ENCODE results near the gene ABCB4.

Gene ABCB4

GRCh38 chr7:87380905-87381304, 94.6 kb downstream of the ABCB4 start:
- in situ Hi-C loops (cut with MboI; ENCODE audit: low sequenced_read_pairs): no loop called here
- Histone ChIP-seq H3K36me3 (replicated peaks) (no peaks in the 10 kb centered on the region), H3K27me3 (ENCODE audit: low read depth) (no peaks in the 10 kb centered on the region), H3K9me3 (no peaks in the 10 kb centered on the region), H3K4me1 (no peaks in the 10 kb centered on the region), H3K4me3 (no peak overlapping the region)
- DNase-seq (ENCODE audit: low spot score in 2 of 2): no peak

- DNase-seq (ENCODE audit: low spot score in 2 of 2): no peak
- in situ Hi-C loops (cut with MboI; ENCODE audit: low sequenced_read_pairs): no loop called here
- no peaks in the 10 kb centered on the region for H3K27me3 ChIP-seq (ENCODE audit: low read depth)
- no peaks in the 10 kb centered on the region for H3K36me3 ChIP-seq (replicated peaks)
- H3K9me3 ChIP-seq: no peaks in the 10 kb centered on the region
- no peaks in the 10 kb centered on the region for H3K4me1 ChIP-seq
- H3K4me3 ChIP-seq: no peak overlapping the region
Measured at GRCh38 chr7:87375662-87376435, 99.6 kb downstream of the ABCB4 start.

- DNase-seq (ENCODE audit: low spot score in 2 of 2): no peak
- Histone ChIP-seq H3K4me3 (no peak overlapping the region), H3K27me3 (ENCODE audit: low read depth) (no peaks in the 10 kb centered on the region), H3K9me3 (no peaks in the 10 kb centered on the region), H3K36me3 (replicated peaks) (no peaks in the 10 kb centered on the region), H3K4me1 (no peaks in the 10 kb centered on the region)
- in situ Hi-C loops (cut with MboI; ENCODE audit: low sequenced_read_pairs): no loop called here
Measured at GRCh38 chr7:87370660-87371180, 104.8 kb downstream of the ABCB4 start.

GRCh38 chr7:87369216-87369615, 106.3 kb downstream of the ABCB4 start:
- no peak for DNase-seq (ENCODE audit: low spot score in 2 of 2)
- Histone ChIP-seq H3K36me3 (replicated peaks) (no peaks in the 10 kb centered on the region), H3K27me3 (ENCODE audit: low read depth) (no peaks in the 10 kb centered on the region), H3K4me3 (no peak overlapping the region), H3K9me3 (no peaks in the 10 kb centered on the region), H3K4me1 (no peaks in the 10 kb centered on the region)
- in situ Hi-C loops (cut with MboI; ENCODE audit: low sequenced_read_pairs): no loop called here

- in situ Hi-C loops (cut with MboI; ENCODE audit: low sequenced_read_pairs): no loop called here
- no peak for DNase-seq (ENCODE audit: low spot score in 2 of 2)
- no peaks in the 10 kb centered on the region for H3K36me3 ChIP-seq (replicated peaks)
- H3K9me3 ChIP-seq: no peaks in the 10 kb centered on the region; the same call in 1 of the 2 replicates
- no peaks in the 10 kb centered on the region; the same call in 1 of the 2 replicates for H3K4me1 ChIP-seq
- no peaks in the 10 kb centered on the region for H3K27me3 ChIP-seq (ENCODE audit: low read depth)
- no peak overlapping the region for H3K4me3 ChIP-seq
Measured at GRCh38 chr7:87364246-87364645, 111.2 kb downstream of the ABCB4 start.

- Histone ChIP-seq H3K4me1 (no peaks in the 10 kb centered on the region; the same call in 1 of the 2 replicates), H3K27me3 (ENCODE audit: low read depth) (no peaks in the 10 kb centered on the region), H3K4me3 (no peak overlapping the region), H3K9me3 (no peaks in the 10 kb centered on the region; the same call in 1 of the 2 replicates), H3K36me3 (replicated peaks) (no peaks in the 10 kb centered on the region)
- in situ Hi-C loops (cut with MboI; ENCODE audit: low sequenced_read_pairs): no loop called here
- DNase-seq (ENCODE audit: low spot score in 2 of 2): no peak
Measured at GRCh38 chr7:87363342-87363741, 112.1 kb downstream of the ABCB4 start.

DNA sequence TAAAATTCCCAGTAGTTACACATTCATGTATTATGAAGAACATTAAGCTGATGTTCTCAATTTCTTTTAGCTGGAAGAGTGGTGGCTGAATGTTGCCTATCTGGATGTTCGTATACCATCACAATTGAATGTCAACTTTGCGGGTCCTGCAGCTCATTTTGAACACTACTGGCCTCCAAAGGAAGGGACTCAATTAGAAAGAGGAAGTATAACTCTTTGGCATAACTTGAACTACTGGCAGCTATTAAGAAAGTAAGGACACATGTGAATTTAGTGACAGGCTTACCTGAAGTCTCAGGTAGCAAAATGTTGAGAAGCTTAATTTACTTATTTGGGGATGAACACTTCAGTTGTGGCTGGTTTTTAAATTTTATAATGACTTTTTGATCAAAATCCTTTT, 114.2 kb downstream of the ABCB4 start:
- H3K4me1 ChIP-seq: no peaks in the 10 kb centered on the region; the same call in 1 of the 2 replicates
- H3K36me3 ChIP-seq (replicated peaks): no peaks in the 10 kb centered on the region
- no peaks in the 10 kb centered on the region for H3K27me3 ChIP-seq (ENCODE audit: low read depth)
- peaks cover 4% of the 10 kb centered on the region for H3K9me3 ChIP-seq
- in situ Hi-C loops (cut with MboI; ENCODE audit: low sequenced_read_pairs): no loop called here
- no peak for DNase-seq (ENCODE audit: low spot score in 2 of 2)
- no peak overlapping the region for H3K4me3 ChIP-seq

GRCh38 chr7:87359366-87359765, 116.1 kb downstream of the ABCB4 start:
- Histone ChIP-seq H3K9me3 (peaks cover 10% of the 10 kb centered on the region), H3K4me3 (no peak overlapping the region), H3K4me1 (no peaks in the 10 kb centered on the region; the same call in 1 of the 2 replicates), H3K27me3 (ENCODE audit: low read depth) (no peaks in the 10 kb centered on the region), H3K36me3 (replicated peaks) (no peaks in the 10 kb centered on the region)
- in situ Hi-C loops (cut with MboI; ENCODE audit: low sequenced_read_pairs): no loop called here
- no peak for DNase-seq (ENCODE audit: low spot score in 2 of 2)

DNA sequence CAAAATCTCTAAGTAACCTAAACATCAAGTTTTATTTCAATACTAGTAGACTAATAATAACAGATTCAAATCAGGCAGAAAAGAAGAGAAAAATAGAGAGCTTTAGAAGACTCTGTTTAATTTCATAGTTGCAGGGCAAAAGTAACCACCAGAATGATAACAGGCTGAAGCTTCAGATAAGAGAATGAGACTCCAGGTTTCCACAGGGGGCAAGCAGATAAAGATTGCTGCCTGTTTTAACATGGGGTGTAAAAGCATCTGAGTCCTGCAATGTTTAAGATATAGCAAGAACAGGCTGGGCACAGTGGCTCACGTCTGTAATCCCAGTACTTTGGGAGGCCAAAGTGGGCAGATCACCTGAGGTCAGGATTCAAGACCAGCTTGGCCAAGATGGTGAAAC, 119.0 kb downstream of the ABCB4 start:
- in situ Hi-C loops (cut with MboI; ENCODE audit: low sequenced_read_pairs): no loop called here
- Histone ChIP-seq H3K36me3 (replicated peaks) (no peaks in the 10 kb centered on the region), H3K4me3 (no peak overlapping the region), H3K27me3 (ENCODE audit: low read depth) (no peaks in the 10 kb centered on the region), H3K4me1 (no peaks in the 10 kb centered on the region; the same call in 1 of the 2 replicates), H3K9me3 (peaks cover 13% of the 10 kb centered on the region)
- DNase-seq (ENCODE audit: low spot score in 2 of 2): no peak

- Histone ChIP-seq H3K27me3 (ENCODE audit: low read depth) (no peaks in the 10 kb centered on the region), H3K36me3 (replicated peaks) (no peaks in the 10 kb centered on the region), H3K4me3 (no peak overlapping the region), H3K9me3 (peaks cover 13% of the 10 kb centered on the region), H3K4me1 (no peaks in the 10 kb centered on the region; the same call in 1 of the 2 replicates)
- no peak for DNase-seq (ENCODE audit: low spot score in 2 of 2)
- in situ Hi-C loops (cut with MboI; ENCODE audit: low sequenced_read_pairs): no loop called here
Measured at GRCh38 chr7:87354749-87355148, 120.7 kb downstream of the ABCB4 start.

All from HAP-1 (cell line).